ENCODE data around the gene AGAP1.

AGAP1 gene

DNA sequence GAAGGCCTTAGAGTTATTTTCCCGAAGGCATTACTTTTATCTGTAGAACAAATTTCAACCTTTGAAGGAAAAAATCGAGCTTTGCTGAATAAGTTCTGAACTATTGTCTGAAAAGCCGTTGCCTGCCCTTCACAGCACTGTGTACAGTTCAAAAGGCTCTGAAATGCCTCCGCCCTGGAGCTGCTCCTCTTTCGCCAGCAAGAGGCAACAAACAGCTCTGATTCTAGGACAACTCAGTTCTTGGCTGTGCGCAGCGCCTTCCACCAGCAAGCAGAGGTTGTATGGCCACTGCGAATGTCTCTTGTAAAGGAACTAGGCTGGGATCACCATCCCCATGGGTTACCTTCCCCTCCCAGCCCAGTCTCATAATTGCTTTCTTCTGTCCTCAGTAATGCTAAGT lies 365.8 kb downstream of the AGAP1 start:
- no peak for FAIRE-seq

DNA sequence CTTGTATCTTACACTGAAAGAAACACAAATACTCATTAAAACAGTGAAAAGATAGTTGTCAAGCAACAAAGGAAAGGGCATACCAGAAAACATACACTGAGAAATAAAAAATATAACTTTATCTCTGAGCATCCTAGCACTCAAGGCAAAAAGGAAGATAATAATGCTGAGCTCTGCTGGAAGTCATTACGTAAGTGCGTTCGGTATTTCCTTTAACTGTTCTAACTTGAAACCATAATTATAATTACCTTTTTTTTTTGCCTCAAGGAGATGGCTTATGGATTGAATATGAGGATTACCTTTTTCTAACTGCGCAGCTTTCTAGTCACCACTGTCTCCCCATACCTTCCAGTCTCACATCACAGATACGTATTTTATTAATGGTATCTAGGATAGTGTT lies 366.3 kb downstream of the AGAP1 start:
- no peak for FAIRE-seq

DNA sequence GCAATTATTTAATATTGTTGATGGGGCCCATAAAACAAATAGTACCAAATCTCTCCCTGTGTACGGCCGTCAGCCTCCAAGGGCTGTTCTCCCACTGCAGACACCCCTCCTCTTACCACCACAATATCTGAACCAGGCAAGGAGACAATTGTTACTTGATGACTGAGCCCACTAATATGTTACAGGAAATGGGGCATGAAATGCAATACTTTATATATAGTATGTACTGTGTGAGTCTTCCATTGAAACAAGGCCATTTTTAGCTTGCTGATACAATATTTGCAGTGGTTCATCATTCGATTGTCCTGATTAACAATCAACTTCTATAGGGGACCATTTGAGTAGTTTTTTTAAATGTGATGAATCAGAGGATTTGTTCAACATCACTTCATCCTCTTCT lies 367.0 kb downstream of the AGAP1 start:
- FAIRE-seq, result no peak

GRCh38 chr2:235861383-235861782 lies 367.5 kb downstream of the AGAP1 start:
- FAIRE-seq, result no peak

DNA sequence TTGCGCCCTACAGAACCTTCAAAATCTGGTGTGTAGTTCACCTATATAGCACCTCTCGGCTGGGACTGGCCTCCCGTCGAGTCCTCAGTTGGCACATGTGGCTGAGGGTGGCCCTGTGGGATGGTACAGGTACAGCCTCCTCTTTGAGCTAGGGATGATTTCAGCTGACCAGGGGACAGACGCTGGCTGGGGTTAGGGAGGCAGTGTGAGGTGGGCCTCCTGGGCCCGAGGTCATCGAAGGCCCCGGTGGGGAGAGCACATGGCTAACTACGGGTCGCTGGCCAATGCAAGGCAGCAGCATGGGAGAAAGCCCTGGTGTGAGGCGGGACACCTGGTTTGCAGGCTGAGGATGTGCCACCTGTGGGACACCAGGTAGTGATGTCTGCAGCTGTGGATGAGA lies 369.6 kb downstream of the AGAP1 start:
- no peak for FAIRE-seq

DNA sequence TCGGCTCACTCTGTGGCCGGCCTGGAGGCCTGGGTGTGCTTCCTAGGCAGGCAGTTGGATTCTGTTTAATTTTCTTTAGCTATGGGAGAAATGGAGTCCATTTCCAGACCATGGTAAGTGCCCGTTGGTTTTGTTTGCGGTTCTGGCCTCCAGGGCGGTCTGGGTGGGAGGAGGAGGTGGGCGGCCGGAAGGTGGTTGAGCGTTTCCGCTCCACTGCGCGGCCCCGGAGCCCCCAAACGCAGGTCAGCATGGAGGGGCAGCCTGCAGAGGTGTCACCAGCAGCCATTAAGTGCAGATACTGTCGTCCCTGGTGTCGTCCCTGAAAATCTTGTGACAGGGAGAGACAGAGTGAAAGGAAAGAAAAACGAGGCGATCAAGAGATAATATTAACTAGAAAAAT lies 370.5 kb downstream of the AGAP1 start:
- FAIRE-seq, result no peak

DNA sequence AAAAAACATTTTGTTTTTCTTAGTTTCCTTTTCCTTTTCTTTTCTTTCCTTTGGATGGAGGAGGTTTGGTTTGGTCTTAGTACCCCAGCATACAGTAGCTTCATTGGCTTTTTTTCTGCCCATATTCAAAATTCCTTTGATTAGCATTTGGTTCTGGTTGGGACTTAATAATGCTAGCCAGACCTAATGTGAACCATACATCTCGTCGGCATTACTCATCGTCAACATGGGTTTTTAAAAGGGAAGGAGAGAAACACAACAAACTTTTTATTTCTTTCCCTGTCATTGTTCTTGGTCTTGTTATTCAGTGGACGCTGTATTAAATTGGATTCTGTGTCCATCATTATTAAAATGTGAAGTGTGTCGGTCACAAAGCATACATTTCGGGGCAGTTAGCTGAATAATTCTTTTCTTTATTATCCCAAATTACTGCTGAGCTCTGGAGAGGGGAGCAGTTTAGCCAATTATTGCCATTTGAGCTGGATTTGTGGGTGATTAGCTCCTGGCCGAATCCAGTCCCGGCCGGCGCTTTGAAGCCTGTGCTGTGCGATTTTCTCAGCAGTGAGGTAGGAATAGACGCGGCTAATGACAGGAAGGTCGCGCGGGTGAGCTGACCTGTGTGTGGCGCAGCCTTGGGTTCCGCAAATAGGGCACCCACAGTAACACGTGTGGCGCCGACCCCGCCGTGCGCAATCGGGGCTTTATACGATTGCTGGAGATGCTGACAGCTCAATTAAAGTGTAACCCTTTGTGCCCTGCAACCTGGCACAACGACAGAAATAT lies 371.1 kb downstream of the AGAP1 start:
- no peak for FAIRE-seq

- FAIRE-seq, result no peak
Measured at GRCh38 chr2:235866373-235866772, 372.5 kb downstream of the AGAP1 start.

DNA sequence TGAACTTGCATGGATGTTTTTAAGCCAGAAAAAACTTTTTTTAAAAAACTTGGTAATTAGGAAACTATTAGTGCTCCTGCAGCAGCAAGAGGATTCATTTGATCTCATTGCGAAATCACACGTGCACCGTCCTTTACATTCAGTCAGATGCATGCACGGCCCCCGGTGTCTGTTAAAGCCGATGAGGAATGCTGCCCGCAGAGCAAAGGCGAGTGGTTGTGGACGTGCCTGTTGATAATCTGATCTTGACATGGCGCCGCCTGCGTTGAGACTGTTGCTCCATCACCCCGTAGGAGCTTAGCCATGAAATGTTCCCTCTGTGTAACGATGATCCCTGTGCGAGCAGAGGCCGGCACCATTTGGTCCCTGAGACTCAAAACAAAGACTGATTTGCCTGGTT lies 374.4 kb downstream of the AGAP1 start:
- FAIRE-seq, result no peak

GRCh38 chr2:235868645-235869044 lies 374.8 kb downstream of the AGAP1 start:
- no peak for FAIRE-seq

DNA sequence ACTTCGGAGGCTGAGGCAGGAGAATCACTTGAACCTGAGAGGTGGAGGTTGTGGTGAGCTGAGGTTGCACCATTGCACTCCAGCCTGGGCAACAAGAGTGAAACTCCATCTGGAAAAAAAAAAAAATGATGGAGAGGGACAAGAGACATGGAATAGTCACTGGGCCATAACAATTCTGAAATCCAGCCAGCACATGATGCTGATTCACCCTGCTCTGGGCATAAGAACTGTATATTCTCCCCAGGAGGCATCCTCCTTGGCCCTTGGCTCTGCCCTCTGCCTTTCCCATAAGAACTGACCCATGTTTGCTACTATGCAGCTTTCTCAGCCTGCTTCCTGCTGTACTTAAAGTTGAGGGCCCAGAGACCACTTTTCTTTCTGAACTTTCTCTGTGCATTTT lies 376.7 kb downstream of the AGAP1 start:
- FAIRE-seq, result no peak

GRCh38 chr2:235876099-235876679 lies 382.3 kb downstream of the AGAP1 start:
- FAIRE-seq, result no peak

GRCh38 chr2:235877275-235877802 lies 383.5 kb downstream of the AGAP1 start:
- no peak for FAIRE-seq

GRCh38 chr2:235879116-235879515 lies 385.3 kb downstream of the AGAP1 start:
- no peak for FAIRE-seq

DNA sequence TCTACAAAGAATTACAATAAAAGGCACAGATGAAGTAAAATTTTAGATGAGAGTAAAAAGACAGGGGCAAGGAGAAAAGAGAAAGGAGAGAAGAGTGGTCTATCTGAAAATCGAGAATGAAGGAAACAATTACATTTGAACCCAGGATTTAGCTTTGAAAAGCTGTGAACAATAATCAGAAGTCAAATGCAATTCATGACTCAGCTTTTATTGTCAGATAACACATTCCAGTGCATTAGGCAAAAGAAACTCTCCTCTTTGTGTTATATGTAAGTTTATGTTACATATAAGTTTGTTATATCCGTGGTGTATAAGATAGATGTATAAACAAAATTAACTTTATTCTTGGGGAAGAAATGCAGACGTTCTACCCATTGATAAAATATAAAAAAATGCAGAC lies 389.8 kb downstream of the AGAP1 start:
- FAIRE-seq, result no peak

DNA sequence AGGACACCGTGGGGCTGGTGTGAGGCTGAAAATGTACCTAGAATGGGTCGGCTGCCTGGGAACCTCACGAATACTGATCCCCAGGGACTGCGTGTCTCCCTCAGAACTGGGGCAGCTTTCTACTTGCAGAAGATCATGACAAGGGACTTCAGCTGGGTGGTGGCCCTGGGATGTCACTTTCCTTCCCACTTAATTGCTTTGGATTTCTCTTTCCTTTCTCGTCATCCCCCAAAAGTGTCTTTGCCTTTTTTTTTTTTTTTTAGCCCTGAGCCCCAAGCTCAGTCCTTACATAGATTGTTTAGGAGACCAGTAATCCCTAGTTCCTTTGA lies 395.4 kb downstream of the AGAP1 start:
- FAIRE-seq, result no peak

- FAIRE-seq, result no peak
Measured at GRCh38 chr2:235893129-235893698, 399.4 kb downstream of the AGAP1 start.

DNA sequence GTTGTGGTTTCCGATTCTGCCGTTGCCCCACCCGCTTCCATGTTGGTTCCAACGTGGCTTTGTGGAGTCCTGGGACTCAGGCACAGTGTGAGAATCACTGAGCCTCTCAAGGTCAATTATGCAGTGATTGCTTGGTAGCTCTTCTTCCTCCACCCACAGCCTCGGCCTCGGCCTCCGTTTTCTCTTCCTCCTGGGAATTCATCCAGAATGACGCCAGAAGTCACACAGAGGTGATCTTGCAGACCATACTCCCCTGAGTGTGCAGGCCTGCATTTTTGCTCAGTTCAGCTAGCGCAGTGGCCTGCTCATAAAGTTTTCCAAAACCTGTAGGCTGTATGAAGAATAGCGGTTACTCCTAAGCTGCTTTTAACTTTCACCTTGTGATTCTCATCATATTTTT lies 401.0 kb downstream of the AGAP1 start:
- FAIRE-seq, result no peak

DNA sequence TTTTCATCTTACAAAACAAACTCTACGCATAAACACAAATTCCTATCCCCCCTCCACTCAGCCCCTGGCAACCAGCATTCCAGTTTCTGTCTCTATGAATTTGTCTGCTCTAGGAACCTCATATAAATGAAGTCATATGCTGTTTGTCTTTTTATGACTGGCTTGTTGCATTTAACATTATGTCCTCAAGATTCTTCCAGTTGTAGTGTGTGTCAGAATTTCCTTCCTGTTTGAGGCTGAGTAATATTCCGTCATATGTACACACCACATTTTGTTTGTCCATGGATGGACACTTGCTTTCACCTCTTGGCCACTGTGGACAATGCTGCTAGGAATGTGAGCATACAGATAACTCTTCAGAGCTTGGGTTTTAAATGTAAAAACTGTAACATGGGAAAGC lies 402.2 kb downstream of the AGAP1 start:
- FAIRE-seq, result no peak

DNA sequence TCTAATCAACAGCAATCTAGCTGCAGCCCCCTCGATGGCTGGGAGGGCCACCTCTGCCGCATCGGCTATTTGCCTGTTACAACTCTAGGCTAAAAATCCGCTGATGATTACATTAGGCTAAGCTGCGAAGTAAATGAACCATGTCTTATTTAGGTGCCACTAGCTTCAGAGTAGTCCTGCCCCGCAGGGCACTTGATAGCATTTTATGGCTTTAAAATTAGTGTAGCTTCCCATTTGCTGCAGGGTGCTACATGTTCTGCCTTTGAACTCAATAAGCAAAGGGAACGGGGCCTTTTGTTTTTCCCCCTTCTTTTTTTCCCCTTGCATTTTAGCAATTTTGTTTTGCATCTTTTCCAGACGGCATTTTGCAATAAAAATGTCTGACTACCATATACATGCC lies 404.1 kb downstream of the AGAP1 start:
- FAIRE-seq, result no peak

GRCh38 chr2:235898766-235899165 lies 404.9 kb downstream of the AGAP1 start:
- FAIRE-seq, result no peak

DNA sequence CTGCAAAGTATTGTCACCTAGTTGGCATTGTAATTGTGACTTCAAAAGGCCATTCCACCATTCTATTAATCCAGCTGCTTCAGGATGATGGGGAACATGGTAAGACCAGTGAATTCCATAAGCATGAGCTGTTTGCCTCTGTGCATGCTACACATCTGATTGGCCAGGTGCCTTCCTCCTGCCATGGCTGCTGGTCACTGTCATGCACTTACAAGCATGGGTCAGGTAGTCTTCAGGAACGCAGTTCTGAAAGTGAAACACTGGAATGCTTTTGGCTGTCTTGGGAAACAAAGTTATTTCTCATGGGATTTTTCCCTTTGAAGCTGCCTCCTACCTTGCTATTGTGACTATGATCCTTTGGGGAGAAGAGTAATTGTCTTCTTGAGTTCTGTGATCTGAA lies 406.8 kb downstream of the AGAP1 start:
- no peak for FAIRE-seq

DNA sequence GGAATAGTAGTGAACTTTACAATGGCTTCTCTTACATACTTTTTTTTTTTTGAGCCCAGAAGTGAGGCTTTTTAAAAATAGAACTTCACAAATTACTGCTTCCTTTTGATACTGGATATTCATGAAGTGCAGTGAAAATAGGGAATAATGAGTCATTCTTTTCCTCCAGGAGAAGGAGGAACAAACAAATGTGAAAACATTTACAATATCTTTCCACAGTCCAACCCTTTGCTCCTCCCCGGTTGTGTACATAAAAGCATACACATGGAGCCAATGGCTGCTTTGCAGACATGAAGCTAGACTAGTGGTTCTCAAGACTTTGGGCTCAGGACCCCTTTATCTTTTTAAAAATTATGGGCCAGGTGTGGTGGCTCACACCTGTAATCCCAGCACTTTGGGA lies 407.4 kb downstream of the AGAP1 start:
- FAIRE-seq, result no peak

DNA sequence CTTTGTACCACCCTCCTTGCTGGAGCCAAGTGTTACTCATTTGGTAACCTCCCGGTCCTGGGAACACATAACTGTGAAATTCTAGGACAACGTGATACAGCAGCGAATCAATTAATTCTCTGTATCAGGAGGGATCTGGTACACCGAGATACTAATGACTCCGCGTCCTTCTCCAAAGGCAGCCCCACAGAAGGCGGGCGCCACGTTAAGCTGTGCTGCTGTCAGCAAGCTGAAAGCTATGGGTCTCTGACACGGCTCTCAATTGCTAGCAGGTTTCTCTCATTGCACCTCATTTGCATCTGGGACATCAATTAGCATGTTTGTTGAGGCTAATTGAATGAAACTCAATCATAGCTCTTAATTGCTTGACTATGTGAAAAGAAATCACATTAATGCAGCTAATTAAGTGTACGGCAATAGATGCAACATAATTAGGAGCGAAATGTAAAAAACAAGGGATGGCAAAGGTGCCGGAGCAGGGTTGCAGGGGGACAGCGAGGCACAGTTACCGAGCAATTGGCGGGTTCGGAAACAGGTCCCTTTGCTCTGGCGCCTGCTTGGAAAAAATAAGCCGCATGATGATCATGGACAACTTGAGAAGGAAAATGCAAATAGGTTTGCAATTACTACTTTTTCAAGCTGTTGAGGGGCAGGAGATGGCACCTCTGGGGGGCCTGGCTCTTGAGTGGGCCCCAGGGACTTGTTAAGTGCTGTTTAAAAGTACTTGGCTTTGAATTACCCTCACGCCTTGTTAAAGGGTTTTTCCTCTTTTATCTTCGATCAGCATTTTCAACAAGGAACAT lies 410.1 kb downstream of the AGAP1 start:
- no peak for FAIRE-seq
